Stimulated activated CD4-positive, alpha-beta T cell treated with anti-CD3 and anti-CD28 coated beads, TNF-alpha, amount 100 ng/mL, for 1 hour (primary cell): Measurements from ENCODE around the gene ATR.
"Not testable (repeated sequence)": the region's sequence is repeated elsewhere in the genome, so short reads cannot be mapped to it uniquely, and the experiment has no call there.

Experiments
- DNase-seq, 3 donors: peaks; one replicate each; pipeline ENCODE4 v3.0.0-alpha.2; 2020; ENCODE audit warnings: low read depth in 3 of 3, low spot score in 1 of 3

Gene ATR

GRCh38 chr3:142578329-142579223 is at the start of gene ATR:
Gene ATR, minus strand, starts transcription at chr3:142578733. Its CDS starts 29 bp downstream, at chr3:142578704.
- DNase-seq = peak; percentile 86 to 95 (median 90)

GRCh38 chr3:142626971-142627370 is 48.4 kb upstream of the ATR start:
- no peak for DNase-seq

- no peak for DNase-seq
These were observed 46.6 kb upstream of the ATR start for GRCh38 chr3:142625153-142625440.

GRCh38 chr3:142624341-142625152 is 46.0 kb upstream of the ATR start:
- no peak for DNase-seq

- DNase-seq = no peak
These were observed 44.7 kb upstream of the ATR start for GRCh38 chr3:142623194-142623593.

GRCh38 chr3:142622405-142622804 is 43.9 kb upstream of the ATR start:
- DNase-seq = no peak

- DNase-seq = no peak
These were observed 40.5 kb upstream of the ATR start for GRCh38 chr3:142618917-142619461.

- DNase-seq = no peak
These were observed 36.6 kb upstream of the ATR start for GRCh38 chr3:142615171-142615570.

GRCh38 chr3:142614059-142614626 is 35.6 kb upstream of the ATR start:
- no peak for DNase-seq

GRCh38 chr3:142613491-142613890 is 35.0 kb upstream of the ATR start:
- DNase-seq = no peak

- no peak for DNase-seq
These were observed 32.7 kb upstream of the ATR start for GRCh38 chr3:142611206-142611605.

- no peak for DNase-seq
These were observed 30.6 kb upstream of the ATR start for GRCh38 chr3:142609136-142609535.

- DNase-seq = no peak
These were observed 30.1 kb upstream of the ATR start for GRCh38 chr3:142608631-142609030.

GRCh38 chr3:142604940-142605339 is 26.4 kb upstream of the ATR start:
- no peak for DNase-seq

- not testable (repeated sequence) for DNase-seq
These were observed 24.8 kb upstream of the ATR start for GRCh38 chr3:142603386-142603705.

GRCh38 chr3:142602619-142603385 is 24.3 kb upstream of the ATR start:
- no peak for DNase-seq

- no peak for DNase-seq
These were observed 23.2 kb upstream of the ATR start for GRCh38 chr3:142601713-142602112.

- no peak for DNase-seq
These were observed 19.4 kb upstream of the ATR start for GRCh38 chr3:142597906-142598305.

- no peak for DNase-seq
These were observed 18.2 kb upstream of the ATR start for GRCh38 chr3:142596726-142597088.

- DNase-seq = peak; percentile 49 to 89 (median 76)
These were observed 17.6 kb upstream of the ATR start, which contains the start of gene PLS1 for GRCh38 chr3:142595951-142596725. Gene PLS1, plus strand, starts transcription at chr3:142596393. Its CDS starts 67,845 bp downstream, at chr3:142664238.
